ENCODE data around the gene MRPL33. TPM values are rescaled to one million over a fixed set of nuclear protein-coding genes. Genes with fewer than 3 reads are reported as not detected.

The MRPL33 gene
- total and polyA plus RNA-seq, 2 experiments from 2014 or later: 80.5 to 310 TPM

GRCh38 chr2:27808984-27809383, 37.5 kb downstream of the MRPL33 start (continued):
- no peak for TF ChIP-seq ZNF462 (CRISPR knock-in tag; IDR thresholded peaks at IDR 0.05)

GRCh38 chr2:27809761-27810241, 38.3 kb downstream of the MRPL33 start:
- Histone ChIP-seq H3K27ac (ENCODE audit: low read depth) (no peak overlapping the region), H3K27me3 (ENCODE audit: insufficient read depth) (no peaks in the 10 kb centered on the region), H4K20me1 (replicated peaks; ENCODE audit: insufficient read depth) (no peaks in the 10 kb centered on the region), H2AFZ (no peak overlapping the region), H3K9me2 (ENCODE audit: insufficient read depth) (no peaks in the 10 kb centered on the region), H3K4me2 (no peak overlapping the region), H3F3A (replicated peaks; ENCODE audit: low read depth) (no peaks in the 10 kb centered on the region), H3K36me3 (ENCODE audit: insufficient read depth) (no peaks in the 10 kb centered on the region), H3K79me2 (replicated peaks; ENCODE audit: insufficient read depth) (no peaks in the 10 kb centered on the region), H3K4me3 (no peak overlapping the region), H3K4me1 (ENCODE audit: insufficient read depth) (no peaks in the 10 kb centered on the region)
- Mint-ChIP-seq H3K4me1 (no peaks in the 10 kb centered on the region), H3K36me3 (ENCODE audit: low read depth) (no peaks in the 10 kb centered on the region), H3K27ac (no peak overlapping the region), H3K9me3 (no peaks in the 10 kb centered on the region; the same call in 2 of the 3 replicates), H3K4me3 (no peak overlapping the region), H3K27me3 (ENCODE audit: insufficient read depth, low read depth, poor library complexity) (peaks cover 5% of the 10 kb centered on the region)
- ATAC-seq (no peak), DNase-seq (ENCODE audit: low spot score) (no peak)
- TF ChIP-seq JUNB (IDR thresholded peaks at IDR 0.05; ENCODE audit: unreplicated experiment) (no peak), REST (IDR thresholded peaks at IDR 0.05; ENCODE audit: unreplicated experiment) (no peak)
